Neural cell (in vitro differentiated cells): ENCODE measurements around the gene AK3. TPM values are rescaled to one million over a fixed set of nuclear protein-coding genes. Genes with fewer than 3 reads are reported as not detected.

Source experiments
- H2AFZ ChIP-seq: fragments of 200-600, 300-800 bp; sonication (generic), shearing (Covaris generic); 2 replicates; pipeline ENCODE4 v1.6.0; 2014; ENCODE audit warnings: low read depth, mild to moderate bottlenecking, antibody characterized with exemption, low read length, moderate library complexity
- H3F3A ChIP-seq: fragments of 200-600 bp; shearing (Covaris generic); 2 replicates; pipeline ENCODE4 v1.6.1; 2016; ENCODE audit warnings: mild to moderate bottlenecking, moderate library complexity, mixed read lengths, antibody characterized with exemption, low read length; ENCODE audit not compliant: insufficient read depth, poor library complexity, severe bottlenecking
- H3K27ac ChIP-seq: fragments of 200-600, 300-800 bp; sonication (generic), shearing (Covaris generic); 2 replicates; pipeline ENCODE4 v1.5.1; 2014; ENCODE audit warnings: mild to moderate bottlenecking, low read length, moderate library complexity
- H3K27me3 ChIP-seq: fragments of 300-800, 200-600 bp; sonication (generic), shearing (Covaris generic); 2 replicates; pipeline ENCODE4 v1.6.0; 2014; ENCODE audit warnings: mild to moderate bottlenecking, low read depth, low read length, moderate library complexity; ENCODE audit not compliant: insufficient read depth
- H3K36me3 ChIP-seq: fragments of 300-800, 200-600 bp; sonication (generic), shearing (Covaris generic); 2 replicates; pipeline ENCODE4 v1.5.1; 2014; ENCODE audit warnings: mild to moderate bottlenecking, antibody characterized with exemption, low read length, moderate library complexity; ENCODE audit not compliant: insufficient read depth
- H3K4me2 ChIP-seq: fragments of 300-800, 200-600 bp; sonication (generic), shearing (Covaris generic); 2 replicates; pipeline ENCODE4 v1.6.0; 2014; ENCODE audit warnings: mild to moderate bottlenecking, low read length
- H3K4me3 ChIP-seq: fragments of 300-800, 200-600 bp; sonication (generic), shearing (Covaris generic); 2 replicates; pipeline ENCODE4 v1.5.1; 2014; ENCODE audit warnings: mild to moderate bottlenecking, low read length, moderate library complexity
- H3K79me2 ChIP-seq: fragments of 200-600 bp; shearing (Covaris generic); replicated peaks from 2 replicates; pipeline ENCODE4 v1.6.0; 2014; ENCODE audit warnings: mild to moderate bottlenecking, low read length, moderate library complexity; ENCODE audit not compliant: insufficient read depth
- H3K9ac ChIP-seq: fragments of 300-800, 200-600 bp; sonication (generic), shearing (Covaris generic); 2 replicates; pipeline ENCODE4 v1.6.1; 2016; ENCODE audit warnings: mild to moderate bottlenecking, low read length, mixed read lengths
- H3K9me2 ChIP-seq: fragments of 200-600 bp; shearing (Covaris generic); 2 replicates; pipeline ENCODE4 v1.6.1; 2016; ENCODE audit warnings: mild to moderate bottlenecking, low read length, mixed read lengths; ENCODE audit not compliant: insufficient read depth
- H3K9me3 ChIP-seq: fragments of 200-600, 300-800 bp; sonication (generic), shearing (Covaris generic); 2 replicates; pipeline ENCODE4 v1.6.1; 2016; ENCODE audit warnings: mild to moderate bottlenecking, mixed run types, low read length, moderate library complexity, mixed read lengths
- H4K20me1 ChIP-seq: fragments of 200-600 bp; shearing (Covaris generic); 2 replicates; pipeline ENCODE4 v1.6.1; 2016; ENCODE audit warnings: mild to moderate bottlenecking, mixed run types; ENCODE audit not compliant: insufficient read depth
- CTCF ChIP-seq: fragments of 450-650 bp; IDR thresholded peaks from 2 replicates; pipeline ENCODE4 v1.5.1; 2014; ENCODE audit warnings: antibody characterized with exemption, mild to moderate bottlenecking, moderate library complexity; ENCODE audit not compliant: poor library complexity, severe bottlenecking
- EP300 ChIP-seq: fragments of 450-650 bp; conservative IDR thresholded peaks from 2 replicates; pipeline ENCODE4 v1.6.1; 2014; ENCODE audit warnings: antibody characterized with exemption, mild to moderate bottlenecking, moderate library complexity; ENCODE audit not compliant: poor library complexity, severe bottlenecking
- EZH2 ChIP-seq: fragments of 200-600, 300-800 bp; shearing (Covaris generic), sonication (generic); IDR thresholded peaks from 2 replicates; pipeline ENCODE4 v1.6.1; 2014; ENCODE audit warnings: antibody characterized with exemption, low read length, borderline replicate concordance, mild to moderate bottlenecking; ENCODE audit not compliant: insufficient read depth, poor library complexity, severe bottlenecking
- MXI1 ChIP-seq: fragments of 450-650 bp; conservative IDR thresholded peaks from 2 replicates; pipeline ENCODE4 v1.6.1; 2014; ENCODE audit warnings: antibody characterized with exemption, mild to moderate bottlenecking; ENCODE audit not compliant: poor library complexity, severe bottlenecking
- POLR2AphosphoS5 ChIP-seq: IDR thresholded peaks from 2 replicates; pipeline ENCODE4 v1.6.1; 2012
- RAD21 ChIP-seq: fragments of 450-650 bp; conservative IDR thresholded peaks from 2 replicates; pipeline ENCODE4 v1.6.1; 2014; ENCODE audit warnings: antibody characterized with exemption, mild to moderate bottlenecking, moderate library complexity
- REST ChIP-seq: IDR thresholded peaks from 2 replicates; pipeline ENCODE4 v1.6.1; 2012; ENCODE audit warnings: borderline replicate concordance
- SMC3 ChIP-seq: fragments of 450-650 bp; conservative IDR thresholded peaks from 2 replicates; pipeline ENCODE4 v1.6.1; 2014; ENCODE audit warnings: antibody characterized with exemption, mild to moderate bottlenecking, moderate library complexity; ENCODE audit not compliant: poor library complexity
- TAF1 ChIP-seq: IDR thresholded peaks from 2 replicates; pipeline ENCODE4 v1.6.1; 2012; ENCODE audit warnings: low read depth
- polyA plus RNA-seq: library from polyadenylated mRNA; depleted of rRNA; stranded (reverse); fragments of >200 nt; gene quantifications from 2 replicates; pipeline ENCODE4 v1.2.3, GENCODE V29; 2014

Gene AK3
- polyA plus RNA-seq, 1 donor from 2014 or later, result 73.7 TPM

- peaks cover 42% of the 10 kb centered on the region for H3K79me2 ChIP-seq
- no peak for TF ChIP-seq EP300
- no peak for TF ChIP-seq REST
- TF ChIP-seq CTCF, result no peak
- no peak for TF ChIP-seq MXI1
- no peak for TF ChIP-seq POLR2AphosphoS5
- no peak for TF ChIP-seq SMC3
- no peak for TF ChIP-seq EZH2
- no peak for TF ChIP-seq RAD21
- TF ChIP-seq TAF1, result no peak
These were observed 689 bp downstream of the AK3 start for GRCh38 chr9:4740388-4740637.

GRCh38 chr9:4739587-4740387 lies 1.2 kb downstream of the AK3 start:
- no peaks in the 10 kb centered on the region for H3K27me3 ChIP-seq
- no peaks in the 10 kb centered on the region for H3K36me3 ChIP-seq
- H3K9ac ChIP-seq, result peak overlapping the region; percentile 79
- TF ChIP-seq EP300 (no peak), SMC3 (no peak), POLR2AphosphoS5 (no peak), RAD21 (no peak), REST (no peak), CTCF (no peak), TAF1 (no peak), MXI1 (no peak), EZH2 (no peak)
- H3F3A ChIP-seq, result no peaks in the 10 kb centered on the region
- no peaks in the 10 kb centered on the region for H3K9me2 ChIP-seq
- peak overlapping the region; percentile 83 for H3K4me2 ChIP-seq
- peak overlapping the region; percentile 60 for H2AFZ ChIP-seq
- no peaks in the 10 kb centered on the region for H4K20me1 ChIP-seq
- peaks cover 43% of the 10 kb centered on the region for H3K79me2 ChIP-seq
- no peaks in the 10 kb centered on the region for H3K9me3 ChIP-seq
- no peak overlapping the region for H3K27ac ChIP-seq
- peak overlapping the region; percentile 97 for H3K4me3 ChIP-seq

More at GRCh38 chr9:4740388-4740637, 689 bp downstream of the AK3 start:
- Histone ChIP-seq H3K9me2 (no peaks in the 10 kb centered on the region), H2AFZ (peak overlapping the region; percentile 60), H3K27ac (no peak overlapping the region), H4K20me1 (no peaks in the 10 kb centered on the region), H3K9ac (peak overlapping the region; percentile 79), H3K9me3 (no peaks in the 10 kb centered on the region), H3K4me2 (peak overlapping the region; percentile 83), H3K36me3 (no peaks in the 10 kb centered on the region), H3F3A (no peaks in the 10 kb centered on the region), H3K4me3 (peak overlapping the region; percentile 97), H3K27me3 (no peaks in the 10 kb centered on the region)
